HepG2 (cell line): ENCODE results near the gene MTSS2. TPM values are rescaled to one million over a fixed set of nuclear protein-coding genes. Genes with fewer than 3 reads are reported as not detected.

ENCODE experiments used
- ATAC-seq: fragments of 200-7000 bp; cut with Tn5 transposase; 3 replicates; pipeline ENCODE4 v1.9.1; 2020; ENCODE audit warnings: mild to moderate bottlenecking, moderate library complexity
- BruUV-seq: library from RNA; stranded (reverse); fragments of 400-500 nt; replicated peaks from 2 replicates; lab custom pipeline; 2021; lab: Mats Ljungman, UMichigan
- CTCF ChIA-PET: fragments of 300-600 bp; formaldehyde crosslinking; extraction: SDS; loops from one replicate; lab custom pipeline; 2021; ENCODE audit warnings: low total read pairs, inconsistent platforms, low intra/inter-chr PET ratio; lab: Yijun Ruan, JAX
- POLR2A ChIA-PET: fragments of 350-600 bp; sonication (Branson Sonifier 250); formaldehyde crosslinking; loops from one replicate; lab custom pipeline; 2020; ENCODE audit warnings: antibody characterized with exemption, inconsistent platforms; lab: Yijun Ruan, JAX
- DNase-seq: peaks from one replicate; pipeline ENCODE4 v3.0.0-alpha.2; 2015; ENCODE audit warnings: low spot score
- FAIRE-seq: peaks from 3 replicates; lab custom pipeline; 2011; peaks lifted over from hg19 to GRCh38; lab: Jason Lieb, UNC
- H2AFZ ChIP-seq: one replicate; pipeline ENCODE4 v1.6.1; 2011; ENCODE audit warnings: low read length, inconsistent platforms
- H3K27ac ChIP-seq: fragments of 300-600 bp; 3 replicates; pipeline ENCODE4 v1.8.0; 2011; ENCODE audit warnings: mixed run types, mild to moderate bottlenecking, mixed read lengths, low read length, inconsistent platforms; ENCODE audit not compliant: insufficient read depth; ENCODE audit errors: extremely low read length
- H3K27me3 ChIP-seq, 2 experiments: fragments of 200-600 bp in 1 of 2; 2 replicates in 1 of 2; 3 replicates in 1 of 2; pipeline versions ENCODE4 v1.6.0 to v1.8.0; 2011; ENCODE audit warnings: low read length in 2 of 2, mild to moderate bottlenecking in 2 of 2, moderate library complexity in 2 of 2, inconsistent platforms in 1 of 2; ENCODE audit not compliant: insufficient read depth in 2 of 2, control insufficient read depth in 1 of 2
- H3K36me3 ChIP-seq, 2 experiments: fragments of 200-600 bp in 1 of 2; replicated peaks in 1 of 2; 2 replicates in 1 of 2; 3 replicates in 1 of 2; pipeline versions ENCODE4 v1.5.1 to v1.8.0; 2011; ENCODE audit warnings: low read length in 2 of 2, inconsistent platforms in 1 of 2; ENCODE audit not compliant: insufficient read depth in 2 of 2, control insufficient read depth in 1 of 2
- H3K4me1 ChIP-seq: 2 replicates; pipeline ENCODE4 v1.5.1; 2012; ENCODE audit warnings: low read length, inconsistent platforms; ENCODE audit not compliant: insufficient read depth
- H3K4me2 ChIP-seq: 2 replicates; pipeline ENCODE4 v1.6.0; 2011; ENCODE audit warnings: low read depth, low read length, inconsistent platforms
- H3K4me3 ChIP-seq, 3 experiments: fragments of 200-600 bp in 1 of 3; sonication (generic), shearing (Covaris generic) in 1 of 3; replicated peaks in 1 of 3; 2 replicates each; pipeline ENCODE4 v1.5.1; 2011 to 2016; ENCODE audit warnings: low read length in 3 of 3, inconsistent platforms in 2 of 3, low read depth in 2 of 3, mild to moderate bottlenecking in 2 of 3, control low read depth in 1 of 3, mixed read lengths in 1 of 3; ENCODE audit not compliant: insufficient read depth in 1 of 3
- H3K79me2 ChIP-seq: one replicate; pipeline ENCODE4 v1.6.1; 2011; ENCODE audit warnings: low read length, inconsistent platforms; ENCODE audit not compliant: insufficient read depth
- H3K9ac ChIP-seq: 2 replicates; pipeline ENCODE4 v1.6.0; 2011; ENCODE audit warnings: mild to moderate bottlenecking, low read depth, low read length, inconsistent platforms; ENCODE audit not compliant: insufficient read depth
- H3K9me3 ChIP-seq: 2 replicates; pipeline ENCODE4 v1.5.1; 2012; ENCODE audit warnings: mild to moderate bottlenecking, low read length
- H4K20me1 ChIP-seq: 2 replicates; pipeline ENCODE4 v1.6.0; 2011; ENCODE audit warnings: inconsistent platforms, mild to moderate bottlenecking, low read length, moderate library complexity; ENCODE audit not compliant: insufficient read depth
- WGBS: methylation state at CpG from one replicate; pipeline ENCODE4 v1.1.6; 2017; ENCODE audit warnings: low lambda C conversion rate; 5-methylcytosine and 5-hydroxymethylcytosine counted together
- in situ Hi-C: cut with HindIII; loops from 2 replicates; pipeline ENCODE4 v1.10.0; 2017; ENCODE audit warnings: low pct_unique_long_range_greater_than_20kb; ENCODE audit not compliant: extremely low pct_ligation_motif_present
- intact Hi-C: fragments of 100-400 bp; cut with micrococcal nuclease; formaldehyde crosslinking; loops from one replicate; pipeline ENCODE4 v1.10.0; 2022; ENCODE audit not compliant: unreplicated experiment
- polyA plus RNA-seq, 8 experiments: library from polyadenylated mRNA; depleted of rRNA in 3 of 8; stranded (reverse) in 7 of 8; unstranded in 1 of 8; fragments of >200 nt; fragmentation: Illumina TruSeq in 4 of 8; extraction: Trizol in 4 of 8; gene quantifications; 2 replicates each; pipeline versions ENCODE4 v1.2.1 to v1.2.3, GENCODE V29; 2011 to 2016; ENCODE audit warnings: low read depth in 4 of 8, missing spikeins in 1 of 8, mixed read lengths in 1 of 8; ENCODE audit not compliant: insufficient read depth in 1 of 8
- total RNA-seq, 5 experiments: library from RNA; depleted of rRNA; stranded (reverse); fragments of >200 nt; fragmentation: Illumina TruSeq; extraction: Trizol; gene quantifications; 2 replicates each; pipeline ENCODE4 v1.2.3, GENCODE V29; 2016; ENCODE audit warnings: low read depth in 1 of 5
- TF ChIP-seq, protein P1 (sequence below): sonication (generic); formaldehyde crosslinking; IDR thresholded peaks from 2 replicates; pipeline ENCODE4 v1.9.0; 2021; ENCODE audit warnings: missing genetic modification reagents, mild to moderate bottlenecking, borderline replicate concordance
- TF ChIP-seq, protein P2 (sequence below): IDR thresholded peaks from 2 replicates; pipeline ENCODE4 v1.6.1; 2012; ENCODE audit warnings: low read length, improper control_type of control experiment

The MTSS2 gene
- total and polyA plus RNA-seq, 2 of the 13 experiments (the other 11 are each of a cell fraction or from before 2014, with no cell fraction given), result 132 to 242 TPM

DNA sequence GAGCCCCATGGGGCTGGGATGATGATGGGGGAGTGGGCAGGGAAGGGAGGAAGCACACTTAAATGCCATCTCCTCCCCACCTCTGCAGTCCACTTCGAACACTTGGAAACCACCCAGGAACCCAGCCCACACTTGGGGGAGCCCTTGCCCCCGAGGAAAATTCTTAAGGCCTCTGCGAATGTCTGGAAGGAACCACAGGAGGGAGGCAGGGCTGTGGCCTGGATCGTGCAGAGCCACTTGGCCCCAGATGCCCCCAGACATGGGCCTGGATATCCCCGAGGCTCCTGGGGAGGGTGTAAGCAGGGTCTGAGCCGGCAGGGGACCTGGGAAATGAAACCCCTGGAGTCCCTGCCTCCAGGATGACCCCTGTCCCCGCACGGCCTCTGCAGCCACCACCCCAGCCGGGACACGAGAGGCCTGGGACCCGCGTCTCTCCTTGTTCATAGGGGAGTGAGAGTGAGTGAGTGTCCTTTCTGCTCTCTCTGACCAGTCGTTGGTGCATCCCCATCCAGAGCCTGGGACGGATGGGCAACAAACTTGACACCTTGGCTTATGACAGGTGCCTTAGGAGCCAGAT is 11.8 kb upstream of the MTSS2 start:
- no peak overlapping the region for H3K4me3 ChIP-seq
- in situ Hi-C loops, result no loop called here
- intact Hi-C loops, result no loop called here
- H3K27me3 ChIP-seq, result no peaks in the 10 kb centered on the region
- no peak for ATAC-seq
- no peak for FAIRE-seq
- peaks cover 8% of the 10 kb centered on the region in 2 experiments; a peak in 2 of 5 replicates for H3K36me3 ChIP-seq
- H2AFZ ChIP-seq, result no peak overlapping the region
- CTCF ChIA-PET, result no interaction called here
- H3K9me3 ChIP-seq, result no peaks in the 10 kb centered on the region
- H4K20me1 ChIP-seq, result no peaks in the 10 kb centered on the region
- no peak overlapping the region for H3K27ac ChIP-seq
- TF ChIP-seq, protein P1, sequence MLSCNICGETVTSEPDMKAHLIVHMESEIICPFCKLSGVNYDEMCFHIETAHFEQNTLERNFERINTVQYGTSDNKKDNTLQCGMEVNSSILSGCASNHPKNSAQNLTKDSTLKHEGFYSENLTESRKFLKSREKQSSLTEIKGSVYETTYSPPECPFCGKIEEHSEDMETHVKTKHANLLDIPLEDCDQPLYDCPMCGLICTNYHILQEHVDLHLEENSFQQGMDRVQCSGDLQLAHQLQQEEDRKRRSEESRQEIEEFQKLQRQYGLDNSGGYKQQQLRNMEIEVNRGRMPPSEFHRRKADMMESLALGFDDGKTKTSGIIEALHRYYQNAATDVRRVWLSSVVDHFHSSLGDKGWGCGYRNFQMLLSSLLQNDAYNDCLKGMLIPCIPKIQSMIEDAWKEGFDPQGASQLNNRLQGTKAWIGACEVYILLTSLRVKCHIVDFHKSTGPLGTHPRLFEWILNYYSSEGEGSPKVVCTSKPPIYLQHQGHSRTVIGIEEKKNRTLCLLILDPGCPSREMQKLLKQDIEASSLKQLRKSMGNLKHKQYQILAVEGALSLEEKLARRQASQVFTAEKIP, result no peak
- TF ChIP-seq, protein P2, sequence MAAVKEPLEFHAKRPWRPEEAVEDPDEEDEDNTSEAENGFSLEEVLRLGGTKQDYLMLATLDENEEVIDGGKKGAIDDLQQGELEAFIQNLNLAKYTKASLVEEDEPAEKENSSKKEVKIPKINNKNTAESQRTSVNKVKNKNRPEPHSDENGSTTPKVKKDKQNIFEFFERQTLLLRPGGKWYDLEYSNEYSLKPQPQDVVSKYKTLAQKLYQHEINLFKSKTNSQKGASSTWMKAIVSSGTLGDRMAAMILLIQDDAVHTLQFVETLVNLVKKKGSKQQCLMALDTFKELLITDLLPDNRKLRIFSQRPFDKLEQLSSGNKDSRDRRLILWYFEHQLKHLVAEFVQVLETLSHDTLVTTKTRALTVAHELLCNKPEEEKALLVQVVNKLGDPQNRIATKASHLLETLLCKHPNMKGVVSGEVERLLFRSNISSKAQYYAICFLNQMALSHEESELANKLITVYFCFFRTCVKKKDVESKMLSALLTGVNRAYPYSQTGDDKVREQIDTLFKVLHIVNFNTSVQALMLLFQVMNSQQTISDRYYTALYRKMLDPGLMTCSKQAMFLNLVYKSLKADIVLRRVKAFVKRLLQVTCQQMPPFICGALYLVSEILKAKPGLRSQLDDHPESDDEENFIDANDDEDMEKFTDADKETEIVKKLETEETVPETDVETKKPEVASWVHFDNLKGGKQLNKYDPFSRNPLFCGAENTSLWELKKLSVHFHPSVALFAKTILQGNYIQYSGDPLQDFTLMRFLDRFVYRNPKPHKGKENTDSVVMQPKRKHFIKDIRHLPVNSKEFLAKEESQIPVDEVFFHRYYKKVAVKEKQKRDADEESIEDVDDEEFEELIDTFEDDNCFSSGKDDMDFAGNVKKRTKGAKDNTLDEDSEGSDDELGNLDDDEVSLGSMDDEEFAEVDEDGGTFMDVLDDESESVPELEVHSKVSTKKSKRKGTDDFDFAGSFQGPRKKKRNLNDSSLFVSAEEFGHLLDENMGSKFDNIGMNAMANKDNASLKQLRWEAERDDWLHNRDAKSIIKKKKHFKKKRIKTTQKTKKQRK, result no peak
- BruUV-seq, result no TSS peak
- no peak for DNase-seq
- H3K79me2 ChIP-seq, result no peaks in the 10 kb centered on the region
- peaks cover 45% of the 10 kb centered on the region for H3K4me1 ChIP-seq
- H3K4me2 ChIP-seq, result no peak overlapping the region
- POLR2A ChIA-PET, result no interaction called here
- WGBS, result 97% methylated on average over 10 of the region's 14 CpGs
- H3K9ac ChIP-seq, result no peak overlapping the region
